IMR-90 (cell line): ENCODE data around the gene PHPT1.

Experiments
- BHLHE40 ChIP-seq: fragments of 150-350 bp; IDR thresholded peaks from 2 replicates; pipeline ENCODE4 v1.6.1; 2016; ENCODE audit warnings: mild to moderate bottlenecking, low read depth, low read length
- CEBPB ChIP-seq: IDR thresholded peaks from 2 replicates; pipeline ENCODE4 v1.6.1; 2012; ENCODE audit warnings: low read depth, low read length, improper control_type of control experiment
- CTCF ChIP-seq: conservative IDR thresholded peaks from 2 replicates; pipeline ENCODE4 v1.5.1; 2012; ENCODE audit warnings: mild to moderate bottlenecking, low read depth, low read length, improper control_type of control experiment
- ELK1 ChIP-seq: fragments of 150-350 bp; IDR thresholded peaks from 2 replicates; pipeline ENCODE4 v1.6.1; 2016; ENCODE audit warnings: low read depth, mild to moderate bottlenecking, low read length, moderate library complexity, borderline replicate concordance
- FOS ChIP-seq: fragments of 150-350 bp; IDR thresholded peaks from 2 replicates; pipeline ENCODE4 v1.6.1; 2016; ENCODE audit warnings: low read depth, low read length
- NFE2L2 ChIP-seq: fragments of 150-350 bp; IDR thresholded peaks from 2 replicates; pipeline ENCODE4 v1.6.1; 2016; ENCODE audit warnings: low read depth, mild to moderate bottlenecking, low read length
- POLR2A ChIP-seq: IDR thresholded peaks from 2 replicates; pipeline ENCODE4 v1.6.1; 2012; ENCODE audit warnings: mild to moderate bottlenecking, low read depth, low read length
- RAD21 ChIP-seq: IDR thresholded peaks from 2 replicates; pipeline ENCODE4 v1.6.1; 2012; ENCODE audit warnings: low read length, improper control_type of control experiment
- SMC3 ChIP-seq: fragments of 150-350 bp; IDR thresholded peaks from 2 replicates; pipeline ENCODE4 v1.6.1; 2016; ENCODE audit warnings: low read depth, mild to moderate bottlenecking, antibody characterized with exemption, low read length, moderate library complexity
- USF2 ChIP-seq: fragments of 150-350 bp; IDR thresholded peaks from 2 replicates; pipeline ENCODE4 v1.6.1; 2017; ENCODE audit warnings: mild to moderate bottlenecking, antibody characterized with exemption, low read length, low read depth

GRCh38 chr9:136831720-136832104, 17.5 kb upstream of the PHPT1 start:
- TF ChIP-seq SMC3 (no peak), CEBPB (no peak), USF2 (no peak), ELK1 (no peak), CTCF (no peak), POLR2A (no peak), RAD21 (no peak), NFE2L2 (no peak), BHLHE40 (no peak), FOS (no peak)
